H1 (cell line): Measurements from ENCODE around the gene CALCOCO2. TPM values are rescaled to one million over a fixed set of nuclear protein-coding genes. Genes with fewer than 3 reads are reported as not detected.

Experiments
- CBX8 ChIP-seq: fragments of 300-800, 300-1000 bp; sonication (generic); IDR thresholded peaks from 2 replicates; pipeline ENCODE4 v1.7.1; 2016; ENCODE audit warnings: low read depth, low read length, borderline replicate concordance
- RNF2 ChIP-seq: fragments of 200-900, 300-1000 bp; sonication (generic); IDR thresholded peaks from 2 replicates; pipeline ENCODE4 v1.7.1; 2016; ENCODE audit warnings: borderline replicate concordance, low read depth, mild to moderate bottlenecking, antibody characterized with exemption, low read length; ENCODE audit not compliant: poor library complexity, severe bottlenecking; ENCODE audit errors: missing control alignments
- polyA plus RNA-seq, 7 experiments: library from polyadenylated mRNA; depleted of rRNA in 3 of 7; stranded (reverse) in 5 of 7; unstranded in 2 of 7; fragments of >200 nt in 5 of 7; fragments of 200-250 nt in 2 of 7; gene quantifications; 1 replicate in 5 of 7; 2 replicates in 1 of 7; 4 replicates in 1 of 7; pipeline versions ENCODE4 v1.2.1 to v1.2.3, GENCODE V29; 2011 to 2013; ENCODE audit warnings: missing spikeins in 2 of 7, mixed read lengths in 2 of 7
- total RNA-seq: library from RNA; stranded (reverse); fragmentation: NEBNext Ultra II Directional; extraction: Animal tissue kit (Norgen Biotek cat#: 25700); gene quantifications from 2 replicates; pipeline ENCODE4 v1.2.1, GENCODE V29; 2021

CALCOCO2 gene
- total and polyA plus RNA-seq, 2 of the 8 experiments (the other 6 are each of a cell fraction or from before 2014, with no cell fraction given) = 12.1 to 31.8 TPM

- TF ChIP-seq RNF2 (no peak), CBX8 (no peak)
These were observed 11.9 kb downstream of the CALCOCO2 start (continued) for GRCh38 chr17:48842746-48843145.
